T-helper 1 cell treated with Interleukin-12 subunit alpha and Interleukin-12 subunit beta and Interleukin-4 antibody, amounts not matched to agents 30 μg/mL and 1 μg/mL, for 36 hours (primary cell): Measurements from ENCODE around the gene KXD1.

Experiments used
- H3K27ac Mint-ChIP-seq: one replicate; pipeline ENCODE4 v1.8.0; 2021; ENCODE audit warnings: mild to moderate bottlenecking, mixed read lengths
- H3K27me3 Mint-ChIP-seq: one replicate; pipeline ENCODE4 v1.8.0; 2021; ENCODE audit warnings: low read depth, mixed read lengths
- H3K36me3 Mint-ChIP-seq: one replicate; pipeline ENCODE4 v1.8.0; 2021; ENCODE audit warnings: low read depth, mixed read lengths
- H3K4me1 Mint-ChIP-seq: one replicate; pipeline ENCODE4 v1.8.0; 2021; ENCODE audit warnings: low read depth, mixed read lengths
- H3K4me3 Mint-ChIP-seq: one replicate; pipeline ENCODE4 v1.8.0; 2021; ENCODE audit warnings: mild to moderate bottlenecking, moderate library complexity, mixed read lengths
- H3K9me3 Mint-ChIP-seq: one replicate; pipeline ENCODE4 v1.8.0; 2021; ENCODE audit warnings: mixed read lengths

Gene KXD1

DNA sequence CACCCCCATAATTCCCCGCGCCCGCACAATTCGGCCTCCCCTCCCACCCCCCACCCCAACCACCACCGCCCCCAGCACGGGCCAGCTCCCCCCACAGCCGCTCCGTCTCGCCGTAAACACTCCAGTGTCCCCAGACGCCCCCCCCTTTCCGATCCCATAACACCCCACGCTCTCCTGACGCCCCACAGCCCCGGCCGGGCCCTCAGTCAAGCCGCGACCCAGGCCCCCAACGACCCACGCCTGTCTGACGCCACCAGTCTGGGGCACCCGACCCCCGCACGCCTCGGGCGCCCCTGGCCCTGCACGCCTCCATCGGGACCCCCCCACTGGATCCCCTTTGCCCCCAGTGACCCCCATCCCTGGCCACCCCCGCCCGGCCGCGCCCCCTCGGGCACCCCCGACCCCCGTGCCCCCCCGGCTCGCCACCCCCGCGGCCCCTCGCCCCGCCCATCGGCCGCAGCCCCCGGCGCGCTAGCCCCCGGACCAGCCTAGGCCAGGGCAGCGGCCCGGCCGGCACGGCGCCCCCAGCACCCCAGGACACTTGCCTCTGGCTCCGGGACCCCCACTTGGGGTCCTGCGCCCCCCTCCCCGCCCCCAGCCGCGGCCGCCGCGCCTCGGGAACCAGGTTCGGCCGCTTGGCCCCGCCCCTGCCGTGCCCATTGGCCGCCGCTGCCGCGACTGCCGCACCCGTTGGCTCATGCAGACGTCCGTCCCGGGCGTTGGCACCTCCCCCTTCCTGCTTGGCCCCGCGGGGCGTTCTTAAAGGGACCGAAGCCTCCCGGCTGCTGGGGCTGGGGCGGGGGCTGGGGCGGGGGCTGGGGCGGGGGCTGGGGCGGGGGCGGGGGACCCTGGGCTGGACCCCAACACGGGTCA, 14.5 kb upstream of the KXD1 start, which contains the start of gene FKBP8:
Gene FKBP8, minus strand, starts transcription at position 633 of the 873 bp plus-strand sequence. CDS start 1,603 bp downstream, outside the sequence.
- H3K4me1 Mint-ChIP-seq: peaks cover 18% of the 10 kb centered on the region
- H3K4me3 Mint-ChIP-seq: peak within 1 kb of the TSS; percentile 93
- H3K27ac Mint-ChIP-seq: peak within 1 kb of the TSS; percentile 99
- H3K27me3 Mint-ChIP-seq: no peaks in the 10 kb centered on the region
- H3K36me3 Mint-ChIP-seq: peaks cover 9% of the 10 kb centered on the region
- H3K9me3 Mint-ChIP-seq: no peaks in the 10 kb centered on the region

DNA sequence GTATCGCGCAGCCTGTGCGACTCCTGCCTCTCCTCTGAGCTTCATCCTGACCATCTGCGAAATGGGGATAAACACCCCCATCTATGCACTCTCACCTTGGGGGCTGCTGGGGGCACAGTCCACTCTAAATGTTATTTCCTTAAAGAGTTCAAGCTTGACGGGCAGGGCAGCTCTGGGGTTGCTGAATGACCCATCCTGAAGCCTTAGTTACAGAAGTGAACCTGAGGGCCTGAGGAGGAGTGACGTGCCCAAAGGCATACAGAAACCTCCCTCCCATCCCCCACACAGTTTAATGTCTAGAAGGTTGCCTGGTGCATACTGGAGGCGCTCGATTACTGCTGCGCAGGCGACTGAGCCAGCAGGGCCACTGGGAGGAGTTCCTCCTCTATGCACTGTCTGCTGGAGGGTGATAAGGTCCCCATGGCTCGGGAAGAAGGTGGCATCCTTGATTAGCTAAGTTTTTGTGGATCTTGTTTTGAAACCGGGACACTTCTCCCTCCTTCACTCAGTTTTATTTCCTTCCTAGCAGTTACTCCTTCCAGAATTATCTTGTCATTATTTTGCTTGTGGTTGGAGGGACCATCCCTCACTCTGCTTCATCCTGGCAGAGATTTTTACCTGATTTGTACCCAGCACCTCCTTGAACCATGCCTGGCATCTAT, 13.7 kb upstream of the KXD1 start:
- Mint-ChIP-seq H3K36me3 (peaks cover 9% of the 10 kb centered on the region), H3K9me3 (no peaks in the 10 kb centered on the region), H3K4me3 (peak overlapping the region; percentile 93), H3K27me3 (no peaks in the 10 kb centered on the region), H3K27ac (peak overlapping the region; percentile 99), H3K4me1 (peaks cover 18% of the 10 kb centered on the region)

DNA sequence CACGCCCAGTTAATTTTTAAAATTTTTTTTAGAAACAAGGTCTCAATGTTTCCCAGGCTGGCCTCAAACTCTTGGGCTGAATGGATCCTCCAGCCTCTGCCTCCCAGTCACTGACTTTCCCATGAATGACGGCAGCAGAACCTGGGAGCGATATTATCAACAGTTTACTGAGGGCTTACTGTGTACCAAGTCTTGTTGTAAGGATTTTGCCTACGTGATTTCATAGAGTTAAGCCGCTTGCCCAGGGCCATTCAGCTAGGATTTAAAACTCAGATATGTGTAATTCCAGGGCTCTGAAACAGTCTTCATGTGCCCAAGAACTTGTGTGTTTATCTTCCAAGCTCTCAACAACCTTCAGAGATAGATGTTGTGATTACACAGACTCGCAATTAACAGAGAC, 6.0 kb upstream of the KXD1 start:
- Mint-ChIP-seq H3K36me3 (no peaks in the 10 kb centered on the region), H3K27me3 (no peaks in the 10 kb centered on the region), H3K4me3 (no peak overlapping the region), H3K4me1 (no peaks in the 10 kb centered on the region), H3K9me3 (no peaks in the 10 kb centered on the region), H3K27ac (no peak overlapping the region)

DNA sequence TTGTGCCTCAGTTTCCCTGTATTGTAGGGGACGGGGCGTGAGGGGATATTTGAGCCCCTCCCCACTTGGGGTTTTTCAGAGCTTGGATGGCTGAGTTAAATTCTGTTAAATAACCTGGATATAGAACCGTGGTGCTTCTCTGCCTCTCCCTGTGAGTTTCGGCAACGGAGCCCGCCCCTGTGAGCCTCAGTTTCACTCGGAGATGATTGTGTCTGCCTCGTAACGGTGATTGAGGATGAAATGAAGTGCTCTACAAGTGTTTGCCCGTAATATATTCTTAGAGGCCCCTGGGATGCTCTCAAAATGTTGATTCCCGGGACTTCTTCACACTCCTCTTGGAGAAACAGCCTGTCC, 509 bp downstream of the KXD1 start:
- peak overlapping the region; percentile 91 for H3K4me3 Mint-ChIP-seq
- H3K4me1 Mint-ChIP-seq: peaks cover 18% of the 10 kb centered on the region
- peaks cover 8% of the 10 kb centered on the region for H3K36me3 Mint-ChIP-seq
- H3K9me3 Mint-ChIP-seq: no peaks in the 10 kb centered on the region
- H3K27me3 Mint-ChIP-seq: no peaks in the 10 kb centered on the region
- peak overlapping the region; percentile 93 for H3K27ac Mint-ChIP-seq

DNA sequence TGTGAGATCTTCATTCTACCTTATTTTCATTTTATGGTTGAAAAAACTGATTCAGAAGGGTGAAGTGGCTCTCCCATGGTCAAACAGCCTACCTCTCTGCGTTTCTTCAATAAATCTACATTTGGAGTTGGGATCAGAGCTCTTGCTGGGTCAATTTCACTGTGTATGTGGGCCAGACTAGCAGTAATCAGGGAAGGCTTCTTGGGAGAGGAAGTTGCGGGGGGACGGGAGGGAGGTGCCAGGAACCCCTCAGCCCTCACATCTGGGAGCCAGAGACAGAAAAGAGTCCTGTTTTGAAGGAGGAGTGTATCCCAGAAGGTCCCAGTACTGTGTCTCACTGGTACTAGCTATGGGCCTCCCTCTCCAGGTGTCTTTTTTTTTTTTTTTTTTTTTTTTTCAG, 934 bp downstream of the KXD1 start:
- Mint-ChIP-seq H3K9me3 (no peaks in the 10 kb centered on the region), H3K27ac (peak overlapping the region; percentile 93), H3K27me3 (no peaks in the 10 kb centered on the region), H3K4me1 (peaks cover 18% of the 10 kb centered on the region), H3K36me3 (peaks cover 8% of the 10 kb centered on the region), H3K4me3 (peak overlapping the region; percentile 91)

DNA sequence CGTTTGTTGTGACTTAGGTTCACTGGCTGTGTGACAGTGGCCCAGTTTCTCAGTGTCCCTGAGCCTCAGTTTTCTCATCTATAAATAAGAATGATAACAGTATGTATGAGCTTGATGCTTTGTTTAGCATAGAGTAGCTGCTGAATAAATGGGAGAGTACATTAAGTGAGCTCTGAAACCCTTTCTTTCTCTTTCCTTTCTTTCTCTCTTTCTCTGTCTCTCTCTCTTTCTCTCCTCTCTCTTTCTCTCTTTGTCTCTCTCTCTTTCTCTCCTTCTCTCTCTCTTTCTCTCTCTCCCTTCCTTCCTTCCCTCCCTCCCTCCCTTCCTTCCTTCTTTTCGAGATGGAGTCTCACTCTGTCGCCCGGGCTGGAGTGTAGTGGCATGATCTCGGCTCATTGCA, 2.0 kb downstream of the KXD1 start:
- peaks cover 18% of the 10 kb centered on the region for H3K4me1 Mint-ChIP-seq
- H3K27ac Mint-ChIP-seq: peak overlapping the region; percentile 6
- H3K27me3 Mint-ChIP-seq: no peaks in the 10 kb centered on the region
- H3K4me3 Mint-ChIP-seq: peak overlapping the region; percentile 63
- H3K9me3 Mint-ChIP-seq: no peaks in the 10 kb centered on the region
- H3K36me3 Mint-ChIP-seq: peaks cover 13% of the 10 kb centered on the region

DNA sequence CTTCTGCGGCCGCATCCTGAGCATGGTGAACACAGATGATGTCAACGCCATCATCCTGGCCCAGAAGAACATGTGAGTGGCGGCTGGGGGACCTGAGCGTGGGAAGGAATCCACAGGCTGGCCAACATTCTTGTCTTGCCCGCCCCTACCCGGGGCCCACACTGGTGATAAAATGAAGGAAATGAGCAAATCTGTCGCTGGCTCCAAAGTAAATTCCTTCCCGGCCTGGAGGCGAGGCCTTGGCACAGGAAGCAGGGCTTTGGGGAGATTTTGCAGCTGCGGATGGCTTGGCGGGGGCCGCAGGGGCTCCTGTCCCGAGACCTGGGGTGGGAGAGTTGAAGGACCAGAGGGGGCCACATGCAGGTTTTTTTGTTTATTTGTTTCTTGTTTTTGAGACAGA, 4.4 kb downstream of the KXD1 start:
- no peaks in the 10 kb centered on the region for H3K27me3 Mint-ChIP-seq
- no peak overlapping the region for H3K4me3 Mint-ChIP-seq
- H3K27ac Mint-ChIP-seq: no peak overlapping the region
- peaks cover 20% of the 10 kb centered on the region for H3K4me1 Mint-ChIP-seq
- H3K36me3 Mint-ChIP-seq: peaks cover 20% of the 10 kb centered on the region
- no peaks in the 10 kb centered on the region for H3K9me3 Mint-ChIP-seq

DNA sequence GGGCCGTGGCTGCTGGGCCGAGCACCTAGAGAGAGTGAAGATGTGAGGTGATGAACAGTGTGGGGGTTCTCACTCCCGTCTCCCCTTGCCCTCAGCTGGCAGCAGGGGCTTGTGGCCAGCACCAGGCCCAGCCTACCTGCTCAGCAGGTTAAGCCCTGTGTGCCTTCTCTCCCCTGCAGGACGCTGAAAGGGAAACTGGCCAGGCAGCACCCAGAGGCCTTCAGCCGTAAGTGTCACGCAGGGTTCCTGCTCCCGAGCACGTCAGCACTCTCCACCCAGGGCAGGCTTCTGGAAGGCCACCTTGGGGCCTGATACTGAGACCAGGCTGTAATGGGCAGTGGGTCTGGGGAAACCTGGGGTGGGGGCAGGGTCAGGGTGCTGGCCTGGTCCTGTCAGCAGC, 9.3 kb downstream of the KXD1 start:
- H3K27me3 Mint-ChIP-seq: no peaks in the 10 kb centered on the region
- peaks cover 5% of the 10 kb centered on the region for H3K4me1 Mint-ChIP-seq
- H3K4me3 Mint-ChIP-seq: no peak overlapping the region
- peaks cover 41% of the 10 kb centered on the region for H3K36me3 Mint-ChIP-seq
- H3K9me3 Mint-ChIP-seq: no peaks in the 10 kb centered on the region
- no peak overlapping the region for H3K27ac Mint-ChIP-seq

DNA sequence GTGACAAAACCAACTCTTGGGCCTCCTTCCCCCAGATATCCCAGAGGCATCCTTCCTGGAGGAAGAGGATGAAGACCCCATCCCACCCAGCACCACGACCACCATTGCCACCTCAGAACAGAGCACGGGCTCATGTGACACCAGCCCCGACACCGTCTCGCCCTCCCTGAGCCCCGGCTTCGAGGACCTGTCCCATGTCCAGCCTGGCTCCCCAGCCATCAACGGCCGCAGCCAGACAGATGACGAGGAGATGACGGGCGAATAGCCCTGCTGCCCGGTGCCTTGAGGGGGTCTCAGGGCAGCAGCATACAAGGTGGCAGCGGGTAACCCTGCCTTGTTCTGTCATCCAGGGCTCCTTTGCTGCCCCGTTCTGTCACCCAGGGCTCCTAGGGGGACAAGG, 10.7 kb downstream of the KXD1 start:
- Mint-ChIP-seq H3K9me3 (no peaks in the 10 kb centered on the region), H3K36me3 (peaks cover 47% of the 10 kb centered on the region), H3K27ac (no peak overlapping the region), H3K4me1 (peaks cover 15% of the 10 kb centered on the region), H3K27me3 (no peaks in the 10 kb centered on the region), H3K4me3 (no peak overlapping the region)

DNA sequence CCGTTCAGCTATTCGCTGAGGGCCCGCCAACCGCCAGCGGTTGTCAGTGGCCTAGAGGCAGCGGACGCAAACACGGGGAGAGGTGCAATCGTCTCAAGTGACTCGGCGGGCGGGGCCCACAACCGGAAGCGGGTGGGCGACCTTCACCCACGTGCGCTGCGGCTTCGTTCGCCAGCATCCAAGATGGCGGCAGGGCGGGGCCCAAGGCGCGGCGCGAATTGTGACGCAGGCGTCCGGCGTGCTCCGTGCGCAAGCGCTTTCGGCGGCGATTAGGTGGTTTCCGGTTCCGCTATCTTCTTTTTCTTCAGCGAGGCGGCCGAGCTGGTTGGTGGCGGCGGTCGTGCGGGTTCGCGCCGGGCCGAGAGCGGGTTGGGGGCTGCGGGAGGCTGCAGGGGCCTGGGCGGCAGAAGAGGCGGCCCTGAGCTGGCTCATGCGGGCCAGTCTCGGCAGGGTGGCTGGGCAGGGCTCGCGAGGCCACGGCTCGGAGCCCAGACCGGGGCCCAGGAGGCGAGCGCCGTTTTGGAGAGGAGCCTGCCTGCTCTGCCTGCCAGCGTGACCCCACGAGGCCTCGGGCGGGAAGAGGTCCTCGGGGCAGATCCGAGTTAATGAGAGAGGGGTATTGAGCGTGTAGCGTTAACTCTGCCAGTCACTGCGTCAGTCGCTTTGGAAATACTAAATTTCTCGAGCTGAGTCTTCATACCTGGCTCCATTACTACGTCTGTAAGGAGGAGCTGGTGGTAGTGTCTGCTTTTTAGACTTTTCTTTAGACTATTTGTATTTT, 14.1 kb downstream of the KXD1 start, which contains the start of gene UBA52:
Gene UBA52, plus strand, starts transcription at position 294 of the 781 bp plus-strand sequence. CDS start 1,444 bp downstream, outside the sequence.
- H3K9me3 Mint-ChIP-seq: no peaks in the 10 kb centered on the region
- peaks cover 16% of the 10 kb centered on the region for H3K4me1 Mint-ChIP-seq
- H3K27ac Mint-ChIP-seq: peak within 1 kb of the TSS; percentile 95
- no peaks in the 10 kb centered on the region for H3K27me3 Mint-ChIP-seq
- H3K36me3 Mint-ChIP-seq: peaks cover 53% of the 10 kb centered on the region
- H3K4me3 Mint-ChIP-seq: peak within 1 kb of the TSS; percentile 89

DNA sequence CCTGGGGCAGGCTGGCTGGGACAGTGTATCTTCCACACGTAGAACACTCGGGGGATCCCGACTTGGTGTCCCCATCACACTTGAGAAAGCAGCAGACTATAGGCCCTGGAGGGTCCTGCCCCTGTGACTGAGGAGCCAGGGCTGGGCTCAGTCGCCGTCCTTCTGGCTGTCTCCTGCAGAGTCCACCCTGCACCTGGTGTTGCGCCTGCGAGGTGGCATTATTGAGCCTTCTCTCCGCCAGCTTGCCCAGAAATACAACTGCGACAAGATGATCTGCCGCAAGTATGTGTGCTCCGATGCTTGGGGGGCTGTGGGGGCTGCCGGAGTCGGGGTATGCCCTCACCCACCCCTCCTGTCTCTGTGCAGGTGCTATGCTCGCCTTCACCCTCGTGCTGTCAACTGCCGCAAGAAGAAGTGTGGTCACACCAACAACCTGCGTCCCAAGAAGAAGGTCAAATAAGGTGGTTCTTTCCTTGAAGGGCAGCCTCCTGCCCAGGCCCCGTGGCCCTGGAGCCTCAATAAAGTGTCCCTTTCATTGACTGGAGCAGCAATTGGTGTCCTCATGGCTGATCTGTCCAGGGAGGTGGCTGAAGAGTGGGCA, 17.1 kb downstream of the KXD1 start:
- Mint-ChIP-seq H3K27me3 (no peaks in the 10 kb centered on the region), H3K27ac (no peak overlapping the region), H3K9me3 (no peaks in the 10 kb centered on the region), H3K4me3 (peak overlapping the region; percentile 16), H3K36me3 (peaks cover 38% of the 10 kb centered on the region), H3K4me1 (peaks cover 16% of the 10 kb centered on the region)

DNA sequence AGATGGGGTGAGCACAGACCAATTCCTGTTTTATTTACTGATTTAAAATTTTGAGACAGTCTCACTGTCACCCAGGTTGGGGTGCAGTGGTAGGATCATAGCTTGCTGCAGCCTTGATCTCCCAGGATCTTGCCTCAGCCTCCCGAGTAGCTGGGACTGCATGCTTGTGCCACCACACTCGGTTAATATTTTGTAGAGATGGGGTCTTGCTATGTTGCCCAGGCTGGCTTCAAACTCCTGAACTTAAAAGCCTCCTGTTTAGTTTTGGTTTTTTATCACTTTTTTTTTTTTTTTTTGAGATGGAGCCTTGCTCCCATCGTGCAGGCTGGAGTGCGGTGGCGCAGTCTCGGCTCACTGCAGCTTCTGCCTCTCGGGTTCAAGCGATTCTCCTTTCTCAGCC, 18.7 kb downstream of the KXD1 start:
- Mint-ChIP-seq H3K27ac (no peak overlapping the region), H3K9me3 (no peaks in the 10 kb centered on the region), H3K4me3 (no peak overlapping the region), H3K27me3 (no peaks in the 10 kb centered on the region), H3K36me3 (peaks cover 34% of the 10 kb centered on the region), H3K4me1 (peaks cover 13% of the 10 kb centered on the region)

DNA sequence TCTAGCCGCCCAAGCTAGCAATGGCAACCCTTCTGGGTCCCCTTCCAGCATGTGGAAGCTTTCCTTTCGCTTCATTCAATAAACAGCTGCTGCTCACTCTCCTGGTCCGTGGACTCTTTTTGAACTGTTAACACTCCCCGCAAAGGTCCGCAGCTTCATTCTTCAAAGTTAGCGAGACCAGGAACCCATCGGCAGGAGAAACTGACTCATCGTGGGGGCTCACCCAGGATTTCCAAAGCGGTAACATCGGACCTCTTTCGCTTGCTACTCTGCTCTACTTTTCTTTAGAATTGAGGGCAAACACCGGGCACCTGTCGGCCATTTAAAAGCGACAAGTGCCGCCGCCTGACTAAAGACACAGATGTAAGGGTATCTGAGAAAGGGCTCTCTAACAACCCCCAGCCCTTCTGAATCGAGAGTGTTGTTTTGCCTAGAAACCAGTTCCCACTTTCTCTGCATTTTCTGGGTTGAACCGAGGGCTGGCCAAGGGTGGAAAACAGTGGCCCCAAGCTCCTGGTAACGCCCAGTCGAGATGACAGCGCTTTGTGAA, 19.8 kb downstream of the KXD1 start:
- H3K4me1 Mint-ChIP-seq: peaks cover 11% of the 10 kb centered on the region
- peaks cover 29% of the 10 kb centered on the region for H3K36me3 Mint-ChIP-seq
- H3K27me3 Mint-ChIP-seq: no peaks in the 10 kb centered on the region
- H3K4me3 Mint-ChIP-seq: no peak overlapping the region
- no peak overlapping the region for H3K27ac Mint-ChIP-seq
- H3K9me3 Mint-ChIP-seq: no peaks in the 10 kb centered on the region

DNA sequence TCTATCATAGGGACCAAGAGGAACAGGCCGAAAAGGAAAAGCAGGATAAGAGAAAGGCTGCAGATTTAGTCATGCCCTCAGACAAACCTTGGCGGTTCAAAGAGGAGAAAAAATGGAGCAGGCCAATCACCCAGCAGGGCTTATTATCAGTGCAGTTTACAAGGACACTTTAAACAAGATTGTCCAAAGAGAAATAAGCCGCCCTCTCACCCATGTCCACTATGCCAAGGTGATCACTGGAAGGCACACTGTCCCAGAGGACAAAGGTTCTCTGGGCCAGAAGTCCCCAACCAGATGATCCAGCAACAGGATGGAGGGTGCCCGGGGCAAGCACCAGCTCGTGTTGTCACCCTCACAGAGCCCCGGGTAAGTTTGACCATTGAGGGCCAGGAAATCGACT, 22.6 kb downstream of the KXD1 start:
- no peaks in the 10 kb centered on the region for H3K9me3 Mint-ChIP-seq
- no peaks in the 10 kb centered on the region for H3K27me3 Mint-ChIP-seq
- H3K4me1 Mint-ChIP-seq: peaks cover 6% of the 10 kb centered on the region
- H3K4me3 Mint-ChIP-seq: no peak overlapping the region
- no peak overlapping the region for H3K27ac Mint-ChIP-seq
- peaks cover 12% of the 10 kb centered on the region for H3K36me3 Mint-ChIP-seq
